ENCODE data around the gene GPX5. TPM values are rescaled to one million over a fixed set of nuclear protein-coding genes. Genes with fewer than 3 reads are reported as not detected.
"Not testable (repeated sequence)": the region's sequence is repeated elsewhere in the genome, so short reads cannot be mapped to it uniquely, and the experiment has no call there.

GPX5 gene
- polyA plus RNA-seq (ENCODE audit: insufficient read length) = not detected

GRCh38 chr6:28525496-28526039 lies at the start of gene GPX5:
GPX5 (plus strand) TSS chr6:28525881; CDS start chr6:28526014, 133 bp downstream.
- DNase-seq (ENCODE audit: low read depth) = no peak

- no peak for DNase-seq (ENCODE audit: low read depth)
Measured at GRCh38 chr6:28478518-28478917, 47.2 kb upstream of the GPX5 start.

GRCh38 chr6:28480253-28480932 lies 45.3 kb upstream of the GPX5 start:
- DNase-seq (ENCODE audit: low read depth) = no peak

GRCh38 chr6:28485482-28485881 lies 40.2 kb upstream of the GPX5 start:
- DNase-seq (ENCODE audit: low read depth) = no peak

- no peak for DNase-seq (ENCODE audit: low read depth)
Measured at GRCh38 chr6:28486533-28486932, 39.1 kb upstream of the GPX5 start.

GRCh38 chr6:28486988-28487742 lies 38.5 kb upstream of the GPX5 start:
- DNase-seq (ENCODE audit: low read depth) = no peak

GRCh38 chr6:28488916-28489365 lies 36.7 kb upstream of the GPX5 start:
- peak; percentile 29 for DNase-seq (ENCODE audit: low read depth)

- peak; percentile 20 for DNase-seq (ENCODE audit: low read depth)
Measured at GRCh38 chr6:28489366-28490204, 36.1 kb upstream of the GPX5 start.

- DNase-seq (ENCODE audit: low read depth) = no peak
Measured at GRCh38 chr6:28490205-28490890, 35.3 kb upstream of the GPX5 start.

- no peak for DNase-seq (ENCODE audit: low read depth)
Measured at GRCh38 chr6:28491984-28492317, 33.7 kb upstream of the GPX5 start.

- DNase-seq (ENCODE audit: low read depth) = no peak
Measured at GRCh38 chr6:28496099-28496779, 29.4 kb upstream of the GPX5 start.

- no peak for DNase-seq (ENCODE audit: low read depth)
Measured at GRCh38 chr6:28497306-28497705, 28.4 kb upstream of the GPX5 start.

GRCh38 chr6:28497893-28498292 lies 27.8 kb upstream of the GPX5 start:
- no peak for DNase-seq (ENCODE audit: low read depth)

- no peak for DNase-seq (ENCODE audit: low read depth)
Measured at GRCh38 chr6:28501259-28501658, 24.4 kb upstream of the GPX5 start.

GRCh38 chr6:28502136-28502535 lies 23.5 kb upstream of the GPX5 start:
- not testable (repeated sequence) for DNase-seq (ENCODE audit: low read depth)

GRCh38 chr6:28502709-28503305 lies 22.9 kb upstream of the GPX5 start:
- DNase-seq (ENCODE audit: low read depth) = not testable (repeated sequence)

- DNase-seq (ENCODE audit: low read depth) = no peak
Measured at GRCh38 chr6:28505733-28506132, 19.9 kb upstream of the GPX5 start.

GRCh38 chr6:28506807-28507475 lies 18.7 kb upstream of the GPX5 start:
- no peak for DNase-seq (ENCODE audit: low read depth)

GRCh38 chr6:28511628-28512300 lies 13.9 kb upstream of the GPX5 start:
- DNase-seq (ENCODE audit: low read depth) = no peak

Data from forelimb muscle (tissue), 1 donor.